SK-N-MC (cell line): ENCODE measurements around the gene DYRK1B.

Source experiments
- DNase-seq: peaks from one replicate; pipeline ENCODE4 v3.0.0-alpha.2; 2011; ENCODE audit warnings: low read depth, low spot score
- H3K27ac ChIP-seq: fragments of 200-600 bp; sonication (generic); 2 replicates; pipeline ENCODE4 v1.5.1; 2016; ENCODE audit warnings: mixed run types
- H3K36me3 ChIP-seq: fragments of 200-600 bp; sonication (generic); 2 replicates; pipeline ENCODE4 v1.6.1; 2017; ENCODE audit warnings: antibody characterized with exemption, low read length, mixed read lengths; ENCODE audit not compliant: insufficient read depth
- H3K4me3 ChIP-seq: fragments of 200-600 bp; sonication (generic); 2 replicates; pipeline ENCODE4 v1.5.1; 2016
- H3K9ac ChIP-seq: fragments of 200-600 bp; sonication (generic); 2 replicates; pipeline ENCODE4 v1.8.0; 2017; ENCODE audit warnings: mixed run types, mixed read lengths; ENCODE audit not compliant: insufficient read length
- H3K9me3 ChIP-seq: fragments of 200-600 bp; sonication (generic); 2 replicates; pipeline ENCODE4 v1.6.1; 2017; ENCODE audit warnings: low read depth, mild to moderate bottlenecking, antibody characterized with exemption, low read length, moderate library complexity, mixed read lengths
- EZH2 ChIP-seq: fragments of 200-600 bp; sonication (generic); IDR thresholded peaks from one replicate; pipeline ENCODE4 v1.6.1; 2017; ENCODE audit warnings: antibody characterized with exemption
- FOXP2 ChIP-seq: optimal IDR thresholded peaks from 2 replicates; pipeline ENCODE3; 2011; ENCODE audit warnings: mild to moderate bottlenecking, moderate library complexity; ENCODE audit not compliant: insufficient read depth; ENCODE audit errors: extremely low read length, control extremely low read depth
- POLR2AphosphoS5 ChIP-seq: IDR thresholded peaks from 2 replicates; pipeline ENCODE4 v1.6.1; 2012; ENCODE audit warnings: mild to moderate bottlenecking, low read depth, low read length, borderline replicate concordance

The DYRK1B gene

GRCh38 chr19:39864118-39864517 is 30.2 kb upstream of the DYRK1B start:
- H3K27ac ChIP-seq = no peak overlapping the region
- no peak overlapping the region for H3K4me3 ChIP-seq
- H3K36me3 ChIP-seq = no peaks in the 10 kb centered on the region
- H3K9ac ChIP-seq = no peak overlapping the region
- no peak for TF ChIP-seq POLR2AphosphoS5
- no peak for TF ChIP-seq EZH2
- TF ChIP-seq FOXP2 = no peak
- DNase-seq = no peak
- no peaks in the 10 kb centered on the region for H3K9me3 ChIP-seq

- DNase-seq = no peak
- H3K9ac ChIP-seq = no peak overlapping the region
- H3K4me3 ChIP-seq = no peak overlapping the region
- TF ChIP-seq POLR2AphosphoS5 (no peak), EZH2 (no peak), FOXP2 (no peak)
- H3K27ac ChIP-seq = no peak overlapping the region
- no peaks in the 10 kb centered on the region for H3K9me3 ChIP-seq
- no peaks in the 10 kb centered on the region for H3K36me3 ChIP-seq
These were observed 24.6 kb upstream of the DYRK1B start for GRCh38 chr19:39858541-39858940.

- Histone ChIP-seq H3K36me3 (no peaks in the 10 kb centered on the region), H3K4me3 (no peak overlapping the region), H3K9me3 (no peaks in the 10 kb centered on the region), H3K27ac (no peak overlapping the region), H3K9ac (no peak overlapping the region)
- TF ChIP-seq EZH2 (no peak), POLR2AphosphoS5 (no peak), FOXP2 (no peak)
- DNase-seq = no peak
These were observed 18.9 kb upstream of the DYRK1B start for GRCh38 chr19:39852882-39853281.

- DNase-seq = no peak
- Histone ChIP-seq H3K36me3 (no peaks in the 10 kb centered on the region), H3K9ac (no peak overlapping the region), H3K9me3 (no peaks in the 10 kb centered on the region), H3K4me3 (no peak overlapping the region), H3K27ac (no peak overlapping the region)
- TF ChIP-seq EZH2 (no peak), POLR2AphosphoS5 (no peak), FOXP2 (no peak)
These were observed 16.9 kb upstream of the DYRK1B start for GRCh38 chr19:39850892-39851291.

- Histone ChIP-seq H3K9me3 (no peaks in the 10 kb centered on the region), H3K4me3 (no peak overlapping the region), H3K36me3 (no peaks in the 10 kb centered on the region), H3K9ac (no peak overlapping the region), H3K27ac (no peak overlapping the region)
- TF ChIP-seq FOXP2 (no peak), POLR2AphosphoS5 (no peak), EZH2 (no peak)
- no peak for DNase-seq
These were observed 14.4 kb upstream of the DYRK1B start for GRCh38 chr19:39848392-39848791.

GRCh38 chr19:39847525-39847924 is 13.6 kb upstream of the DYRK1B start:
- H3K27ac ChIP-seq = no peak overlapping the region
- DNase-seq = no peak
- H3K36me3 ChIP-seq = no peaks in the 10 kb centered on the region
- H3K4me3 ChIP-seq = no peak overlapping the region
- TF ChIP-seq EZH2 (no peak), FOXP2 (no peak), POLR2AphosphoS5 (no peak)
- no peak overlapping the region for H3K9ac ChIP-seq
- H3K9me3 ChIP-seq = no peaks in the 10 kb centered on the region

- peak overlapping the region; percentile 99 for H3K9ac ChIP-seq
- H3K9me3 ChIP-seq = no peaks in the 10 kb centered on the region
- H3K36me3 ChIP-seq = no peaks in the 10 kb centered on the region
- no peak for DNase-seq
- peak overlapping the region; percentile 100 for H3K4me3 ChIP-seq
- H3K27ac ChIP-seq = peak overlapping the region; percentile 89
- TF ChIP-seq POLR2AphosphoS5 = no peak
- no peak for TF ChIP-seq FOXP2
- no peak for TF ChIP-seq EZH2
These were observed 12.9 kb upstream of the DYRK1B start for GRCh38 chr19:39846678-39847486.

- Histone ChIP-seq H3K9ac (peak within 1 kb of the TSS; percentile 99), H3K27ac (peak within 1 kb of the TSS; percentile 89), H3K36me3 (peaks cover 2% of the 10 kb centered on the region; the same call in 1 of the 2 replicates), H3K9me3 (no peaks in the 10 kb centered on the region), H3K4me3 (peak within 1 kb of the TSS; percentile 100)
- TF ChIP-seq FOXP2 = no peak
- TF ChIP-seq EZH2 = no peak
- peak; percentile 94 for TF ChIP-seq POLR2AphosphoS5
- DNase-seq = peak; percentile 24
These were observed 12.1 kb upstream of the DYRK1B start, which contains the start of gene FBL for GRCh38 chr19:39845933-39846677. Gene FBL, minus strand, starts transcription at chr19:39846379. Its CDS starts 79 bp downstream, at chr19:39846300.

- no peak for TF ChIP-seq POLR2AphosphoS5
- no peak for TF ChIP-seq EZH2
- TF ChIP-seq FOXP2 = no peak
- H3K27ac ChIP-seq = no peak overlapping the region
These were observed 11.6 kb upstream of the DYRK1B start for GRCh38 chr19:39845584-39845932.

More at GRCh38 chr19:39845584-39845932, 11.6 kb upstream of the DYRK1B start:
- no peak for DNase-seq
- Histone ChIP-seq H3K36me3 (peaks cover 7% of the 10 kb centered on the region; the same call in 1 of the 2 replicates), H3K9ac (peak overlapping the region; percentile 99), H3K9me3 (no peaks in the 10 kb centered on the region), H3K4me3 (peak overlapping the region; percentile 100)
